CD4-positive, alpha-beta T cell (primary cell): Measurements from ENCODE around the gene RSPRY1. TPM values are rescaled to one million over a fixed set of nuclear protein-coding genes. Genes with fewer than 3 reads are reported as not detected.

ENCODE experiments used
- ATAC-seq: fragments of 200-7000 bp; cut with Tn5 transposase; one replicate; pipeline ENCODE4 v1.10.0; 2022; ENCODE audit warnings: mild to moderate bottlenecking; ENCODE audit not compliant: poor library complexity
- CTCF ChIA-PET: fragments of 350-600 bp; sonication (Branson Sonifier 250); formaldehyde crosslinking; loops from one replicate; lab custom pipeline; 2021; ENCODE audit warnings: antibody characterized with exemption, inconsistent platforms; lab: Charles Lee
- POLR2A ChIA-PET: fragments of 350-600 bp; sonication (Branson Sonifier 250); formaldehyde crosslinking; loops from one replicate; lab custom pipeline; 2021; ENCODE audit warnings: antibody characterized with exemption, inconsistent platforms; lab: Charles Lee
- DNase-seq, 14 experiments: peaks; one replicate each; pipeline ENCODE4 v3.0.0-alpha.2; 2013 to 2020; ENCODE audit warnings: mixed read lengths in 2 of 14
- H3K27ac ChIP-seq, 2 donors: one replicate each; pipeline versions ENCODE4 v1.5.1 to v1.7.0; 2013; ENCODE audit warnings: low read length in 2 of 2, low read depth in 1 of 2, mild to moderate bottlenecking in 1 of 2
- H3K27me3 ChIP-seq, 2 experiments: 1 replicate in 1 of 2; 2 replicates in 1 of 2; pipeline versions ENCODE4 v1.6.1 to v1.7.0; 2013; ENCODE audit warnings: low read length in 2 of 2, control low read depth in 1 of 2, mild to moderate bottlenecking in 1 of 2, moderate library complexity in 1 of 2; ENCODE audit not compliant: insufficient read depth in 2 of 2, control insufficient read depth in 1 of 2
- H3K36me3 ChIP-seq: one replicate; pipeline ENCODE4 v1.6.1; 2013; ENCODE audit warnings: low read length, control low read depth; ENCODE audit not compliant: insufficient read depth
- H3K4me1 ChIP-seq: one replicate; pipeline ENCODE4 v1.6.1; 2013; ENCODE audit warnings: low read length, control low read depth; ENCODE audit not compliant: insufficient read depth
- H3K4me3 ChIP-seq: one replicate; pipeline ENCODE4 v1.5.1; 2013; ENCODE audit warnings: mild to moderate bottlenecking, low read length, moderate library complexity
- H3K9me3 ChIP-seq, 2 experiments: 1 replicate in 1 of 2; 2 replicates in 1 of 2; pipeline versions ENCODE4 v1.6.1 to v1.7.0; 2013; ENCODE audit warnings: low read length in 2 of 2, mild to moderate bottlenecking in 2 of 2, control low read depth in 1 of 2, moderate library complexity in 1 of 2; ENCODE audit not compliant: control insufficient read depth in 1 of 2, insufficient read depth in 1 of 2
- H3K27ac Mint-ChIP-seq: one replicate; pipeline ENCODE4 v1.8.0; 2020; ENCODE audit warnings: mixed read lengths
- H3K27me3 Mint-ChIP-seq: one replicate; pipeline ENCODE4 v1.8.0; 2021; ENCODE audit warnings: mixed read lengths
- H3K36me3 Mint-ChIP-seq: one replicate; pipeline ENCODE4 v1.8.0; 2021; ENCODE audit warnings: low read depth, mixed read lengths
- H3K4me1 Mint-ChIP-seq: one replicate; pipeline ENCODE4 v1.8.0; 2021; ENCODE audit warnings: low read depth, mixed read lengths
- H3K4me3 Mint-ChIP-seq: one replicate; pipeline ENCODE4 v1.8.0; 2020; ENCODE audit warnings: mild to moderate bottlenecking, mixed read lengths
- H3K9me3 Mint-ChIP-seq: one replicate; pipeline ENCODE4 v1.8.0; 2020; ENCODE audit warnings: mixed read lengths
- intact Hi-C, 2 experiments: fragments of 100-400 bp; cut with DNase I in 1 of 2; cut with micrococcal nuclease in 1 of 2; formaldehyde crosslinking; loops; one replicate each; pipeline versions ENCODE4 v1.15.1 to v1.9.0; 2023 to 2025; cut with DNase I, micrococcal nuclease
- total RNA-seq, 174 experiments: library from RNA in 2 of 174; stranded (reverse) in 2 of 174; gene quantifications; one replicate each; pipeline ENCODE4 v1.2.3 and lab custom pipeline; 2021 to 2026
- TF ChIP-seq, protein P1 (sequence below): fragments of 200-600 bp; IDR thresholded peaks from one replicate; pipeline ENCODE4 v1.8.0; 2022; ENCODE audit warnings: antibody characterized with exemption, mild to moderate bottlenecking

The RSPRY1 gene
- total RNA-seq, 2 experiments from 2014 or later, result 19.9 to 21.3 TPM

DNA sequence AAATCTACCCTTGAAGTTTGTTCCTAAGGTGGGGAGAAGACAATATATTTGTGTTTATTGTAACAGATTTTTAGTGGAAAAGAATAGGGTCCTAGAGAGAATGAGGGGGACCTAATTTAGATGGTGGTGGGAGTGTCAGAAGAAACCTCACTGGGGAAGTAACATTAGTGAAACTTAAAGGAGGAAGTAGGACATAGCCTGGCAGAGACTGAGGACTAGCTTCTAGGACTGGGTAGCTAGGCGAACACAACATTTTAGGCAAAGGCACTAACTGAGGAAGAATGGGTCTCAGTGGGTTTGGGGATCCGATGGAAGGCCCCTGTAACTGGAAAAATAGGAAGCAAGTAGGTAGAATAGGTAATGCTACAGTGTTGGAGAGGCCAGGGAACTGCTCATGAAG, 54.7 kb downstream of the RSPRY1 start:
- intact Hi-C loops, result loop anchor here (5.0 to 10.0 kb wide), 3 partner anchors 41 to 204 kb away; partner anchors contain the start of genes CIAPIN1 (in 1 of the 2), COQ9 (in 1 of the 2), PLLP (in 1 of the 2) and PSME3IP1 (in 1 of the 2)
- CTCF ChIA-PET, result interaction anchor here (1.2 kb wide), 1 partner anchor 59 kb away, joined by 4 read pairs; no protein-coding TSS in a partner anchor
- ATAC-seq, result no peak

GRCh38 chr16:57242650-57243049, 56.5 kb downstream of the RSPRY1 start:
- Histone ChIP-seq H3K4me1 (peaks cover 19% of the 10 kb centered on the region), H3K36me3 (peaks cover 12% of the 10 kb centered on the region), H3K27me3 (no peaks in the 10 kb centered on the region), H3K27ac (no peak overlapping the region), H3K4me3 (no peak overlapping the region), H3K9me3 (no peaks in the 10 kb centered on the region)
- ChIA-PET CTCF (no interaction called here), POLR2A (no interaction called here)
- TF ChIP-seq, protein P1, sequence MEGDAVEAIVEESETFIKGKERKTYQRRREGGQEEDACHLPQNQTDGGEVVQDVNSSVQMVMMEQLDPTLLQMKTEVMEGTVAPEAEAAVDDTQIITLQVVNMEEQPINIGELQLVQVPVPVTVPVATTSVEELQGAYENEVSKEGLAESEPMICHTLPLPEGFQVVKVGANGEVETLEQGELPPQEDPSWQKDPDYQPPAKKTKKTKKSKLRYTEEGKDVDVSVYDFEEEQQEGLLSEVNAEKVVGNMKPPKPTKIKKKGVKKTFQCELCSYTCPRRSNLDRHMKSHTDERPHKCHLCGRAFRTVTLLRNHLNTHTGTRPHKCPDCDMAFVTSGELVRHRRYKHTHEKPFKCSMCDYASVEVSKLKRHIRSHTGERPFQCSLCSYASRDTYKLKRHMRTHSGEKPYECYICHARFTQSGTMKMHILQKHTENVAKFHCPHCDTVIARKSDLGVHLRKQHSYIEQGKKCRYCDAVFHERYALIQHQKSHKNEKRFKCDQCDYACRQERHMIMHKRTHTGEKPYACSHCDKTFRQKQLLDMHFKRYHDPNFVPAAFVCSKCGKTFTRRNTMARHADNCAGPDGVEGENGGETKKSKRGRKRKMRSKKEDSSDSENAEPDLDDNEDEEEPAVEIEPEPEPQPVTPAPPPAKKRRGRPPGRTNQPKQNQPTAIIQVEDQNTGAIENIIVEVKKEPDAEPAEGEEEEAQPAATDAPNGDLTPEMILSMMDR, result no peak
- H3K27me3 Mint-ChIP-seq, result no peaks in the 10 kb centered on the region
- H3K4me1 Mint-ChIP-seq, result peaks cover 21% of the 10 kb centered on the region
- no peaks in the 10 kb centered on the region for H3K9me3 Mint-ChIP-seq
- no peak overlapping the region for H3K27ac Mint-ChIP-seq
- DNase-seq, result no peak
- no peak overlapping the region for H3K4me3 Mint-ChIP-seq
- intact Hi-C loops, result loop anchor here (5.0 to 10.0 kb wide), 3 partner anchors 40 to 202 kb away; partner anchors contain the start of genes CIAPIN1 (in 1 of the 2), COQ9 (in 1 of the 2), PLLP (in 1 of the 2) and PSME3IP1 (in 1 of the 2)
- ATAC-seq, result no peak
- peaks cover 45% of the 10 kb centered on the region for H3K36me3 Mint-ChIP-seq

More for the DNA sequence above, 54.7 kb downstream of the RSPRY1 start:
- H3K4me3 Mint-ChIP-seq, result no peak overlapping the region
- Histone ChIP-seq H3K27ac (no peak overlapping the region), H3K9me3 (no peaks in the 10 kb centered on the region), H3K36me3 (peaks cover 14% of the 10 kb centered on the region), H3K4me1 (peaks cover 14% of the 10 kb centered on the region), H3K27me3 (no peaks in the 10 kb centered on the region), H3K4me3 (no peak overlapping the region)
- peaks cover 16% of the 10 kb centered on the region for H3K4me1 Mint-ChIP-seq
- H3K36me3 Mint-ChIP-seq, result peaks cover 35% of the 10 kb centered on the region
- POLR2A ChIA-PET, result no interaction called here
- peak overlapping the region; percentile 43 for H3K27ac Mint-ChIP-seq
- H3K9me3 Mint-ChIP-seq, result no peaks in the 10 kb centered on the region
- no peaks in the 10 kb centered on the region for H3K27me3 Mint-ChIP-seq
- DNase-seq, result peak in 1 of 14 experiments; percentile 22
- TF ChIP-seq, protein P1, result no peak

- ATAC-seq (no peak), DNase-seq (no peak)
- peak overlapping the region; percentile 86 for H3K27ac Mint-ChIP-seq
- peak overlapping the region; percentile 64 for H3K4me3 ChIP-seq
- POLR2A ChIA-PET, result interaction anchor here (1.2 to 1.8 kb wide), 2 partner anchors 59 to 203 kb away, joined by 4 to 6 read pairs; partner anchors contain the start of genes CIAPIN1, COQ9, PSME3IP1 and RSPRY1
- peaks cover 19% of the 10 kb centered on the region for H3K4me1 ChIP-seq
- no peaks in the 10 kb centered on the region for H3K27me3 ChIP-seq
- H3K27ac ChIP-seq, result peak overlapping the region; percentile 63 to 68
- H3K9me3 ChIP-seq, result no peaks in the 10 kb centered on the region
- peaks cover 21% of the 10 kb centered on the region for H3K4me1 Mint-ChIP-seq
- peaks cover 45% of the 10 kb centered on the region for H3K36me3 Mint-ChIP-seq
- TF ChIP-seq, protein P1, result no peak
- H3K36me3 ChIP-seq, result peaks cover 15% of the 10 kb centered on the region
- peak overlapping the region; percentile 89 for H3K4me3 Mint-ChIP-seq
- intact Hi-C loops, result loop anchor here (1.0 to 10.0 kb wide), 9 partner anchors 22 to 200 kb away; partner anchors contain the start of genes PLLP (in 2 of the 2), PSME3IP1 (in 2 of the 2), RSPRY1 (in 2 of the 2) and CIAPIN1 (in 1 of the 2)
- H3K9me3 Mint-ChIP-seq, result no peaks in the 10 kb centered on the region
- CTCF ChIA-PET, result no interaction called here
- H3K27me3 Mint-ChIP-seq, result no peaks in the 10 kb centered on the region
These were observed 58.3 kb downstream of the RSPRY1 start for GRCh38 chr16:57244463-57244766.
